Activated CD8-positive, alpha-beta T cell treated with anti-CD3 and anti-CD28 coated beads for 36 hours (primary cell): ENCODE measurements around the gene S100A6. TPM values are rescaled to one million over a fixed set of nuclear protein-coding genes. Genes with fewer than 3 reads are reported as not detected.

ENCODE experiments used
- ATAC-seq: fragments of 200-7000 bp; cut with Tn5 transposase; one replicate; pipeline ENCODE4 v1.10.0; 2021; ENCODE audit warnings: mild to moderate bottlenecking, moderate library complexity
- CTCF ChIA-PET: fragments of 350-600 bp; sonication (Branson Sonifier 250); formaldehyde crosslinking; loops from one replicate; lab custom pipeline; 2021; ENCODE audit warnings: antibody characterized with exemption; lab: Charles Lee
- POLR2A ChIA-PET: fragments of 350-600 bp; sonication (Branson Sonifier 250); formaldehyde crosslinking; loops from one replicate; lab custom pipeline; 2021; ENCODE audit warnings: antibody characterized with exemption; lab: Charles Lee
- DNase-seq: peaks from one replicate; pipeline ENCODE4 v3.0.0-alpha.2; 2020
- H3K27ac Mint-ChIP-seq: one replicate; pipeline ENCODE4 v1.8.0; 2021; ENCODE audit warnings: mild to moderate bottlenecking, mixed read lengths
- H3K27me3 Mint-ChIP-seq: one replicate; pipeline ENCODE4 v1.8.0; 2021; ENCODE audit warnings: mixed read lengths
- H3K36me3 Mint-ChIP-seq: one replicate; pipeline ENCODE4 v1.8.0; 2021; ENCODE audit warnings: low read depth, mixed read lengths
- H3K4me1 Mint-ChIP-seq: one replicate; pipeline ENCODE4 v1.8.0; 2021; ENCODE audit warnings: low read depth, mixed read lengths
- H3K4me3 Mint-ChIP-seq: one replicate; pipeline ENCODE4 v1.8.0; 2021; ENCODE audit warnings: mild to moderate bottlenecking, moderate library complexity, mixed read lengths
- H3K9me3 Mint-ChIP-seq: one replicate; pipeline ENCODE4 v1.8.0; 2021; ENCODE audit warnings: mixed read lengths
- CTCF ChIP-seq: fragments of 200-600 bp; IDR thresholded peaks from one replicate; pipeline ENCODE4 v1.8.0; 2022; ENCODE audit warnings: antibody characterized with exemption, mild to moderate bottlenecking
- intact Hi-C: fragments of 100-400 bp; cut with micrococcal nuclease; formaldehyde crosslinking; loops from one replicate; pipeline ENCODE4 v1.10.0; 2022
- total RNA-seq, 2 experiments: library from RNA; stranded (reverse); gene quantifications; one replicate each; pipeline ENCODE4 v1.2.3, GENCODE V29; 2021

S100A6 gene
- total RNA-seq, 2 experiments from 2014 or later, result 200 to 211 TPM

- peak overlapping the region; percentile 95 for H3K4me3 Mint-ChIP-seq
- peaks cover 17% of the 10 kb centered on the region for H3K36me3 Mint-ChIP-seq
- H3K27ac Mint-ChIP-seq, result peak overlapping the region; percentile 98
- peaks cover 74% of the 10 kb centered on the region for H3K4me1 Mint-ChIP-seq
- ATAC-seq (peak; percentile 73), DNase-seq (peak; percentile 89)
- no peaks in the 10 kb centered on the region for H3K9me3 Mint-ChIP-seq
- TF ChIP-seq CTCF, result no peak
- POLR2A ChIA-PET, result interaction anchor here (0.7 to 7.9 kb wide), 12 partner anchors 10 to 386 kb away, joined by 3 to 97 read pairs (median 4); partner anchors contain the start of genes CHTOP, S100A3 and S100A4
- intact Hi-C loops, result no loop called here
- CTCF ChIA-PET, result interaction anchor here (0.8 to 5.5 kb wide), 9 partner anchors 9 to 98 kb away, joined by 4 to 191 read pairs (median 8); partner anchors contain the start of genes CHTOP and S100A4
- H3K27me3 Mint-ChIP-seq, result no peaks in the 10 kb centered on the region
Observed at GRCh38 chr1:153536012-153536670, 350 bp upstream of the S100A6 start.

GRCh38 chr1:153534925-153535241 lies 908 bp downstream of the S100A6 start:
- peaks cover 69% of the 10 kb centered on the region for H3K4me1 Mint-ChIP-seq
- no peaks in the 10 kb centered on the region for H3K9me3 Mint-ChIP-seq
- ATAC-seq, result no peak
- no peak for TF ChIP-seq CTCF
- POLR2A ChIA-PET, result interaction anchor here (0.9 to 7.9 kb wide), 11 partner anchors 9 to 114 kb away, joined by 3 to 97 read pairs (median 5); partner anchors contain the start of genes CHTOP, S100A3 and S100A4
- H3K4me3 Mint-ChIP-seq, result peak overlapping the region; percentile 95
- no peak for DNase-seq
- CTCF ChIA-PET, result interaction anchor here (1.4 to 5.5 kb wide), 9 partner anchors 10 to 103 kb away, joined by 4 to 191 read pairs (median 8); partner anchors contain the start of genes CHTOP and S100A4
- no peaks in the 10 kb centered on the region for H3K27me3 Mint-ChIP-seq
- peak overlapping the region; percentile 96 for H3K27ac Mint-ChIP-seq
- H3K36me3 Mint-ChIP-seq, result peaks cover 17% of the 10 kb centered on the region
- intact Hi-C loops, result no loop called here

- ATAC-seq (no peak), DNase-seq (no peak)
- Mint-ChIP-seq H3K27ac (peak overlapping the region; percentile 96), H3K36me3 (peaks cover 17% of the 10 kb centered on the region), H3K4me3 (peak overlapping the region; percentile 95), H3K9me3 (no peaks in the 10 kb centered on the region), H3K4me1 (peaks cover 64% of the 10 kb centered on the region), H3K27me3 (no peaks in the 10 kb centered on the region)
- intact Hi-C loops, result no loop called here
- CTCF ChIA-PET, result interaction anchor here (0.9 to 5.5 kb wide), 15 partner anchors 9 to 237 kb away, joined by 3 to 191 read pairs (median 9); partner anchors contain the start of genes CHTOP, S100A2 and S100A4
- no peak for TF ChIP-seq CTCF
- POLR2A ChIA-PET, result interaction anchor here (0.9 to 7.9 kb wide), 8 partner anchors 9 to 115 kb away, joined by 3 to 97 read pairs (median 5); partner anchors contain the start of genes CHTOP, S100A3 and S100A4
Observed at GRCh38 chr1:153534226-153534924, 1.4 kb downstream of the S100A6 start.

GRCh38 chr1:153533689-153534201 lies 2.0 kb downstream of the S100A6 start:
- Mint-ChIP-seq H3K4me3 (peak overlapping the region; percentile 95), H3K36me3 (peaks cover 17% of the 10 kb centered on the region), H3K27ac (peak overlapping the region; percentile 96), H3K9me3 (no peaks in the 10 kb centered on the region), H3K27me3 (no peaks in the 10 kb centered on the region), H3K4me1 (peaks cover 63% of the 10 kb centered on the region)
- no peak for TF ChIP-seq CTCF
- DNase-seq, result no peak
- POLR2A ChIA-PET, result interaction anchor here (0.9 to 7.9 kb wide), 7 partner anchors 12 to 101 kb away, joined by 3 to 97 read pairs (median 10); partner anchors contain the start of genes CHTOP, S100A2, S100A3 and S100A4
- ATAC-seq, result no peak
- CTCF ChIA-PET, result interaction anchor here (0.7 to 5.5 kb wide), 24 partner anchors 7 to 237 kb away, joined by 3 to 191 read pairs (median 6); partner anchors contain the start of genes CHTOP, S100A1, S100A13 and S100A14
- intact Hi-C loops, result loop anchor here (2.0 kb wide), 1 partner anchor 35 kb away; no protein-coding TSS in a partner anchor
